A549 (cell line): ENCODE results near the gene UGT1A5. TPM values are rescaled to one million over a fixed set of nuclear protein-coding genes. Genes with fewer than 3 reads are reported as not detected.

Experiments
- ATAC-seq, 2 experiments: fragments of 200-7000 bp in 1 of 2; fragments of >200 bp in 1 of 2; cut with Nextera tagmentation in 1 of 2; cut with Tn5 transposase in 1 of 2; 3 replicates each; pipeline versions ENCODE4 v1.8.0 to v1.9.1; 2018 to 2020; ENCODE audit warnings: mild to moderate bottlenecking in 1 of 2, moderate library complexity in 1 of 2
- CTCF ChIA-PET: fragments of 300-600 bp; sonication (Branson Sonifier 250); formaldehyde crosslinking; extraction: SDS; loops from one replicate; lab custom pipeline; 2021; ENCODE audit warnings: antibody characterized with exemption, inconsistent platforms; lab: Yijun Ruan, JAX
- POLR2A ChIA-PET: fragments of 350-600 bp; formaldehyde crosslinking; extraction: SDS; loops from one replicate; lab custom pipeline; 2021; ENCODE audit warnings: antibody characterized with exemption, inconsistent platforms; lab: Yijun Ruan, JAX
- DNase-seq, 2 experiments: peaks; one replicate each; pipeline versions ENCODE4 v3.0.0 to v3.0.0-alpha.2; 2011 to 2016; ENCODE audit warnings: low read depth in 1 of 2, low spot score in 1 of 2
- FAIRE-seq: peaks from 2 replicates; lab custom pipeline; 2011; peaks lifted over from hg19 to GRCh38; lab: Jason Lieb, UNC
- H3K27ac ChIP-seq, 2 experiments: fragments of >200 bp; sonication (Bioruptor Twin); formaldehyde crosslinking; 3 replicates each; pipeline ENCODE4 v1.5.1; 2016 to 2017
- H3K4me1 ChIP-seq: fragments of >200 bp; sonication (Bioruptor Twin); formaldehyde crosslinking; 3 replicates; pipeline ENCODE4 v1.6.1; 2016
- H3K4me2 ChIP-seq: fragments of >200 bp; sonication (Bioruptor Twin); formaldehyde crosslinking; 3 replicates; pipeline ENCODE4 v1.6.1; 2016
- H3K4me3 ChIP-seq: fragments of >200 bp; sonication (Bioruptor Twin); formaldehyde crosslinking; 3 replicates; pipeline ENCODE4 v1.5.1; 2016
- H3K9me3 ChIP-seq: fragments of >200 bp; sonication (Bioruptor Twin); formaldehyde crosslinking; 3 replicates; pipeline ENCODE4 v1.6.1; 2016
- ATOH8 ChIP-seq: fragments of 250-450 bp; sonication (Bioruptor Pico); IDR thresholded peaks from 2 replicates; pipeline ENCODE4 v1.5.0; 2020; ENCODE audit warnings: low read depth, mild to moderate bottlenecking, moderate library complexity
- CHD4 ChIP-seq: fragments of 200-600 bp; sonication (generic); IDR thresholded peaks from 2 replicates; pipeline ENCODE4 v1.6.1; 2016; ENCODE audit warnings: antibody characterized with exemption, mild to moderate bottlenecking, borderline replicate concordance
- EP300 ChIP-seq, 2 experiments: fragments of >200 bp; sonication (Bioruptor Twin); formaldehyde crosslinking; IDR thresholded peaks; 2 replicates in 1 of 2; 3 replicates in 1 of 2; pipeline ENCODE4 v1.6.1; 2016 to 2017
- FOXS1 ChIP-seq: fragments of 250-450 bp; sonication (Bioruptor Pico); IDR thresholded peaks from 2 replicates; pipeline ENCODE4 v1.5.0; 2020; ENCODE audit warnings: mild to moderate bottlenecking, moderate library complexity
- GATA3 ChIP-seq: IDR thresholded peaks from 2 replicates; pipeline ENCODE4 v1.6.1; 2012; ENCODE audit warnings: borderline replicate concordance
- HEYL ChIP-seq: fragments of 250-450 bp; sonication (Bioruptor Pico); IDR thresholded peaks from 2 replicates; pipeline ENCODE4 v1.8.0; 2021; ENCODE audit warnings: mild to moderate bottlenecking, moderate library complexity
- HOXA7 ChIP-seq: fragments of 250-450 bp; sonication (Bioruptor Pico); IDR thresholded peaks from 2 replicates; pipeline ENCODE4 v1.5.0; 2020; ENCODE audit warnings: mild to moderate bottlenecking, moderate library complexity
- HOXB13 ChIP-seq: fragments of 250-450 bp; sonication (Bioruptor Pico); IDR thresholded peaks from 2 replicates; pipeline ENCODE4 v1.5.0; 2020; ENCODE audit warnings: low read depth, mild to moderate bottlenecking, moderate library complexity
- HOXB5 ChIP-seq: fragments of 250-450 bp; sonication (Bioruptor Pico); IDR thresholded peaks from 2 replicates; pipeline ENCODE4 v1.5.0; 2020; ENCODE audit warnings: mild to moderate bottlenecking, moderate library complexity
- KDM5A ChIP-seq: fragments of 200-600 bp; sonication (generic); IDR thresholded peaks from 2 replicates; pipeline ENCODE4 v1.6.1; 2016; ENCODE audit warnings: antibody characterized with exemption, mild to moderate bottlenecking
- MAZ ChIP-seq: fragments of 150-350 bp; IDR thresholded peaks from 2 replicates; pipeline ENCODE4 v1.6.1; 2014; ENCODE audit warnings: antibody characterized with exemption, low read depth, low read length, borderline replicate concordance
- MYC ChIP-seq: IDR thresholded peaks from 2 replicates; pipeline ENCODE4 v1.6.1; 2012; ENCODE audit warnings: mild to moderate bottlenecking, inconsistent platforms, low read length, improper control_type of control experiment, borderline replicate concordance
- NFE2L2 ChIP-seq: fragments of 150-350 bp; conservative IDR thresholded peaks from 2 replicates; pipeline ENCODE4 v1.6.1; 2014; ENCODE audit warnings: low read length
- NPAS2 ChIP-seq: fragments of 250-450 bp; sonication (Bioruptor Pico); IDR thresholded peaks from 2 replicates; pipeline ENCODE4 v1.8.0; 2022; ENCODE audit warnings: mild to moderate bottlenecking, moderate library complexity, borderline replicate concordance
- POLR2AphosphoS2 ChIP-seq: conservative IDR thresholded peaks from 2 replicates; pipeline ENCODE4 v1.6.1; 2012; ENCODE audit warnings: low read length, improper control_type of control experiment, inconsistent platforms
- RARB ChIP-seq: fragments of 250-450 bp; sonication (Bioruptor Pico); IDR thresholded peaks from 2 replicates; pipeline ENCODE4 v1.8.0; 2021; ENCODE audit warnings: mild to moderate bottlenecking, moderate library complexity
- SREBF2 ChIP-seq: fragments of 450-650 bp; IDR thresholded peaks from 2 replicates; pipeline ENCODE4 v1.6.1; 2014; ENCODE audit warnings: mild to moderate bottlenecking, moderate library complexity
- ZSCAN20 ChIP-seq: fragments of 250-450 bp; sonication (Bioruptor Pico); IDR thresholded peaks from 2 replicates; pipeline ENCODE4 v1.8.0; 2022; ENCODE audit warnings: mild to moderate bottlenecking, moderate library complexity
- WGBS: methylation state at CpG from one replicate; pipeline ENCODE4 v1.1.6; 2017; ENCODE audit errors: missing lambda C conversion rate; 5-methylcytosine and 5-hydroxymethylcytosine counted together
- polyA plus RNA-seq, 4 experiments: library from polyadenylated mRNA; depleted of rRNA in 3 of 4; stranded (reverse); fragments of >200 nt; fragmentation: RNase III in 1 of 4; extraction: RNeasy Plus Mini Kit Qiagen cat#74134 plus additional on column Dnase treatment in 1 of 4; gene quantifications; 2 replicates in 3 of 4; 3 replicates in 1 of 4; pipeline ENCODE4 v1.2.3, GENCODE V29; 2011 to 2017
- TF ChIP-seq, protein P1 (sequence below): fragments of >200 bp; sonication (Bioruptor Twin); formaldehyde crosslinking; IDR thresholded peaks from 3 replicates; pipeline ENCODE4 v1.6.1; 2016
- TF ChIP-seq, protein P2 (sequence below): fragments of 250-450 bp; sonication (Bioruptor Pico); IDR thresholded peaks from 2 replicates; pipeline ENCODE4 v1.5.0; 2021; ENCODE audit warnings: mild to moderate bottlenecking, moderate library complexity, borderline replicate concordance
- TF ChIP-seq, protein P3 (sequence below): fragments of 450-650 bp; IDR thresholded peaks from 2 replicates; pipeline ENCODE4 v1.6.1; 2014; ENCODE audit warnings: antibody characterized with exemption

Gene UGT1A5
- polyA plus RNA-seq, 2 of the 4 experiments (the other 2 are of a cell fraction): 0.05 TPM; not detected in 1

GRCh38 chr2:233684640-233685039, 28.1 kb upstream of the UGT1A5 start (continued):
- TF ChIP-seq, protein P1, sequence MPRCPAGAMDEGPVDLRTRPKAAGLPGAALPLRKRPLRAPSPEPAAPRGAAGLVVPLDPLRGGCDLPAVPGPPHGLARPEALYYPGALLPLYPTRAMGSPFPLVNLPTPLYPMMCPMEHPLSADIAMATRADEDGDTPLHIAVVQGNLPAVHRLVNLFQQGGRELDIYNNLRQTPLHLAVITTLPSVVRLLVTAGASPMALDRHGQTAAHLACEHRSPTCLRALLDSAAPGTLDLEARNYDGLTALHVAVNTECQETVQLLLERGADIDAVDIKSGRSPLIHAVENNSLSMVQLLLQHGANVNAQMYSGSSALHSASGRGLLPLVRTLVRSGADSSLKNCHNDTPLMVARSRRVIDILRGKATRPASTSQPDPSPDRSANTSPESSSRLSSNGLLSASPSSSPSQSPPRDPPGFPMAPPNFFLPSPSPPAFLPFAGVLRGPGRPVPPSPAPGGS: no peak

DNA sequence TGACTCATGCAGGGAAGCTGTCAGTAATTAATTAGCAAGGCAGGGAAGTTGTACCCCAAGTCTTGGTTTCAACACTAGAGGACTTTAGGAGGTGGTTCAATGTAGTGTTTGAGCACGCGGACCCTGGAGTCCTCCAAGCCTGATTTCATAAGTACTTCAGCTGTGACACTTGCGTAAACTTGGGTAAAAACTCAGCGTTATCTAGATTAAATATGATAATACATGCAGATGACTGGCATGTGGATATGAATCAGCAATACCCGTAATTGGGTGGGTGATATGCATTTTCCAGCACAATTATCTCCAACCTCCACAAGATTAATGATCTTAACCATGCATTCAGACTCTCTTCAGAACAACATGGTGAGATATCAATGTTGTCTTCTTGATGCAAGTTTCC, 25.8 kb upstream of the UGT1A5 start:
- ChIA-PET CTCF (no interaction called here), POLR2A (no interaction called here)
- TF ChIP-seq ATOH8 (CRISPR knock-in tag): no peak
- no peak for TF ChIP-seq HEYL (CRISPR knock-in tag)
- TF ChIP-seq CHD4: no peak
- TF ChIP-seq NFE2L2: no peak
- TF ChIP-seq, protein P2, sequence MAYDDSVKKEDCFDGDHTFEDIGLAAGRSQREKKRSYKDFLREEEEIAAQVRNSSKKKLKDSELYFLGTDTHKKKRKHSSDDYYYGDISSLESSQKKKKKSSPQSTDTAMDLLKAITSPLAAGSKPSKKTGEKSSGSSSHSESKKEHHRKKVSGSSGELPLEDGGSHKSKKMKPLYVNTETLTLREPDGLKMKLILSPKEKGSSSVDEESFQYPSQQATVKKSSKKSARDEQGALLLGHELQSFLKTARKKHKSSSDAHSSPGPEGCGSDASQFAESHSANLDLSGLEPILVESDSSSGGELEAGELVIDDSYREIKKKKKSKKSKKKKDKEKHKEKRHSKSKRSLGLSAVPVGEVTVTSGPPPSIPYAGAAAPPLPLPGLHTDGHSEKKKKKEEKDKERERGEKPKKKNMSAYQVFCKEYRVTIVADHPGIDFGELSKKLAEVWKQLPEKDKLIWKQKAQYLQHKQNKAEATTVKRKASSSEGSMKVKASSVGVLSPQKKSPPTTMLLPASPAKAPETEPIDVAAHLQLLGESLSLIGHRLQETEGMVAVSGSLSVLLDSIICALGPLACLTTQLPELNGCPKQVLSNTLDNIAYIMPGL (CRISPR knock-in tag): no peak
- no peak for TF ChIP-seq HOXB13 (CRISPR knock-in tag)
- Histone ChIP-seq H3K4me3 (no peak overlapping the region), H3K9me3 (peaks cover 37% of the 10 kb centered on the region; the same call in 2 of the 3 replicates), H3K27ac (peak overlapping the region; percentile 41 to 85; a peak in 5 of 6 replicates), H3K4me1 (peaks cover 30% of the 10 kb centered on the region), H3K4me2 (no peak overlapping the region)
- DNase-seq (no peak), FAIRE-seq (no peak), ATAC-seq (no peak)
- WGBS: 94% methylated on average over 5 of the region's 5 CpGs

DNA sequence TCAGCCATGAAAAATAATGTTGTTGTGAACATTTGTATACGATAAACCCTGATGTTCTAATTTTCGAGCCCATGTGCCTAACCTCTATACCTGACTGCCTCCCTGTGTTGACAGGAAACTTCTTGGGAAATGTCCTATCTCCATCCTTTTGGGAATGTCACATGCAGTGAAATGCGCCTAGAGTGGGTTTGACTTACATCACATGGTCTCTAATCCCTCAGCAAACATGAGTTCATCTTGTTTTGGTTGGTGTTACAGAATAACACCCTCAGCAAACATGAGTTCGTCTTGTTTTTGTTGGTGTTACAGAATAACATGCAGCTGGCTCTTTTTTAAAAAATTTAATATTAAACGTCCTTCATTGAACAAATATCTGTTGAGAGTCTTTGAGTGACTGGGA, 24.4 kb upstream of the UGT1A5 start:
- Histone ChIP-seq H3K9me3 (peaks cover 48% of the 10 kb centered on the region), H3K4me3 (no peak overlapping the region), H3K4me2 (no peak overlapping the region), H3K4me1 (peaks cover 35% of the 10 kb centered on the region), H3K27ac (peak overlapping the region; percentile 85 to 100)
- ChIA-PET CTCF (interaction anchor here (0.7 to 0.8 kb wide), 2 partner anchors 8 to 245 kb away, joined by 3 read pairs; no protein-coding TSS in a partner anchor), POLR2A (no interaction called here)
- 61% methylated on average over 5 of the region's 5 CpGs for WGBS
- DNase-seq (no peak), ATAC-seq (no peak), FAIRE-seq (no peak)
- TF ChIP-seq EP300 (IDR thresholded peaks at IDR 0.05): no peak
- TF ChIP-seq POLR2AphosphoS2: no peak
- TF ChIP-seq KDM5A: no peak
- no peak for TF ChIP-seq NPAS2 (CRISPR knock-in tag)
- no peak for TF ChIP-seq GATA3
- TF ChIP-seq SREBF2: no peak
- TF ChIP-seq ZSCAN20 (CRISPR knock-in tag): no peak
- TF ChIP-seq MYC: no peak
- no peak for TF ChIP-seq HOXA7
- TF ChIP-seq RARB: no peak
- TF ChIP-seq HOXB5: no peak
- no peak for TF ChIP-seq FOXS1 (CRISPR knock-in tag)

- DNase-seq (no peak), ATAC-seq (no peak), FAIRE-seq (no peak)
- ChIA-PET CTCF (interaction anchor here (0.7 to 0.8 kb wide), 2 partner anchors 9 to 245 kb away, joined by 3 read pairs; no protein-coding TSS in a partner anchor), POLR2A (no interaction called here)
- TF ChIP-seq MAZ: no peak
- TF ChIP-seq, protein P3, sequence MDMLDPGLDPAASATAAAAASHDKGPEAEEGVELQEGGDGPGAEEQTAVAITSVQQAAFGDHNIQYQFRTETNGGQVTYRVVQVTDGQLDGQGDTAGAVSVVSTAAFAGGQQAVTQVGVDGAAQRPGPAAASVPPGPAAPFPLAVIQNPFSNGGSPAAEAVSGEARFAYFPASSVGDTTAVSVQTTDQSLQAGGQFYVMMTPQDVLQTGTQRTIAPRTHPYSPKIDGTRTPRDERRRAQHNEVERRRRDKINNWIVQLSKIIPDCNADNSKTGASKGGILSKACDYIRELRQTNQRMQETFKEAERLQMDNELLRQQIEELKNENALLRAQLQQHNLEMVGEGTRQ: no peak
- no peak overlapping the region for H3K4me3 ChIP-seq
- H3K9me3 ChIP-seq: peaks cover 55% of the 10 kb centered on the region
- peak overlapping the region; percentile 85 to 100 for H3K27ac ChIP-seq
- H3K4me2 ChIP-seq: no peak overlapping the region
- H3K4me1 ChIP-seq: peaks cover 39% of the 10 kb centered on the region
These were observed 23.7 kb upstream of the UGT1A5 start for GRCh38 chr2:233689031-233689430.
